Measurements from ENCODE around the gene MBP.

The MBP gene

GRCh38 chr18:77132369-77133050 lies at the start of gene MBP:
Gene MBP (minus strand): TSS chr18:77132783. CDS start chr18:77105261, 27,522 bp downstream.
- TF ChIP-seq CTCF (IDR thresholded peaks at IDR 0.05; ENCODE audit: extremely low read depth, missing control alignments), result no peak
- DNase-seq (ENCODE audit: low spot score), result peak; percentile 89

- no peak for TF ChIP-seq CTCF (IDR thresholded peaks at IDR 0.05; ENCODE audit: extremely low read depth, missing control alignments)
Observed at GRCh38 chr18:77181950-77182707, 49.5 kb upstream of the MBP start.

GRCh38 chr18:77178559-77178958 lies 46.0 kb upstream of the MBP start:
- no peak for DNase-seq (ENCODE audit: low spot score)

More at GRCh38 chr18:77181950-77182707, 49.5 kb upstream of the MBP start:
- DNase-seq (ENCODE audit: low spot score), result no peak

GRCh38 chr18:77177009-77177408 lies 44.4 kb upstream of the MBP start:
- DNase-seq (ENCODE audit: low spot score), result no peak
- no peak for TF ChIP-seq CTCF (IDR thresholded peaks at IDR 0.05; ENCODE audit: extremely low read depth, missing control alignments)

More at GRCh38 chr18:77178559-77178958, 46.0 kb upstream of the MBP start:
- no peak for TF ChIP-seq CTCF (IDR thresholded peaks at IDR 0.05; ENCODE audit: extremely low read depth, missing control alignments)

GRCh38 chr18:77173275-77174030 lies 40.9 kb upstream of the MBP start:
- no peak for DNase-seq (ENCODE audit: low spot score)

GRCh38 chr18:77170890-77171410 lies 38.4 kb upstream of the MBP start:
- TF ChIP-seq CTCF (IDR thresholded peaks at IDR 0.05; ENCODE audit: extremely low read depth, missing control alignments), result no peak
- DNase-seq (ENCODE audit: low spot score), result no peak

More at GRCh38 chr18:77173275-77174030, 40.9 kb upstream of the MBP start:
- no peak for TF ChIP-seq CTCF (IDR thresholded peaks at IDR 0.05; ENCODE audit: extremely low read depth, missing control alignments)

Data from GM20000 (cell line).